T-helper 22 cell (primary cell): ENCODE data around the gene MYO18A.
"Not testable (repeated sequence)": the region's sequence is repeated elsewhere in the genome, so short reads cannot be mapped to it uniquely, and the experiment has no call there.

Experiments
- DNase-seq: peaks from one replicate; pipeline ENCODE4 v3.0.0-alpha.2; 2020; ENCODE audit warnings: low read depth

Gene MYO18A

DNA sequence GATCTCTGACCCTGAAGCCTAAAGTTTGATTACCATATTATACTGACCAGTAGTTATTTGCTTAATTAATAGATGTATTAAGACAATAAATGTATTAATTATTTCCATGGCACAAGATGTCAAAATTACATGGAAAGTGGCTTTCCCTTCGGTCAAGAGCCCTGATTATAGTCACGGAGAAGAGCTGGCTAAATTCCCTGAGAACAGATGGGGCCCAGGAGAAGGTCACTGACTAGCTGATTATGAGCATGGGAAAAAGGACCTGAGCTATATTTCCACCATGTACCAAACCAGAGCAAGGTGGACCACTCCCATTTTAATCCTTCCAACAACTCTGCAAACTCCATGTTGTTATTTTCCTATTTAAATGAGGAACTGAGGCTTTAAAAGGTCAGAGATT is 12.9 kb upstream of the MYO18A start:
- no peak for DNase-seq

GRCh38 chr17:29190592-29191207 is 10.5 kb upstream of the MYO18A start:
- DNase-seq, result no peak

DNA sequence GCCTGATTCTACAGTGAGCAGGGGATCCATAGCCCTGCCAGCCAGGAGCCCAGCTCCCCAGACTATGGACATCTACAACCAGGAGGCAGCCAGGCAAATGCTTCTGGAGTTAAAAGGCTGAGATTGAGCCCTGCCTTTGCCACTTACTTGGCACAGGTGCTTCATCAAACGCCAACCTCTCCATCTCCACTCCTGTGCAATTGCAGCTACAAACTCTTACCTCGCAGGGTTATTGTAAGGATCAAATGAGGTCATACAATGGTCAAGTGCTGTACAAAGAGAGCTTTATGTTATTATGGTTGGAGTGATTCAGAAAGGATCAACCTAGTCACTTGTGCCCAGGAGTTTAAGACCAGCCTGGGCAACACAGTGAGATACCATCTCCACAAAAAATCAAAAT is 9.8 kb upstream of the MYO18A start:
- no peak for DNase-seq

GRCh38 chr17:29189355-29189754 is 9.2 kb upstream of the MYO18A start:
- no peak for DNase-seq

- no peak for DNase-seq
These were observed 1.0 kb upstream of the MYO18A start for GRCh38 chr17:29181226-29181625.

GRCh38 chr17:29180788-29181160 is 576 bp upstream of the MYO18A start:
- no peak for DNase-seq

- no peak for DNase-seq
These were observed 765 bp downstream of the MYO18A start for GRCh38 chr17:29179232-29180033.

DNA sequence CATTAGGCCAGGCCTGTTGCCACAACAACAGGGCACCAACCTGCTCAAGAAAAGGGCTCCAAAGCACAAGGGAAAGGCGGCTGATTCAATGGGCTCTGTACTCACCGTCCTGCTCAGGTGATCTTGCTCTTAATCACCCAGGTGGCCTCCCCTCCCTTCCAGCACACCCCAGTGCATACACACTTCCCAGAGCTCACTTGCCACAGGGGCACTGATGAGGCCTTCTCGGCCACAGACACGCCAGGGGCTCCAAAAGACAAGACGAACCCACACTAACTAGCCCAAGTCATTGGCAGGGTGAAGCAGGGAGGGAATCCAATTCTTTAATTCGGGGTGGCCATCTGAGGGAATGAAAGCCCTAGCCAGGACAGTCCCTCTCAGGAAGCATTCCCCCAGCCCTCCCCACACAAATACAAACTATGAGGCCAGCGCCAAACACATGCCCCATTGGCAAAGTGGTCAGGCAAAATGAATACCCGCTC is 1.4 kb downstream of the MYO18A start:
- DNase-seq, result no peak

DNA sequence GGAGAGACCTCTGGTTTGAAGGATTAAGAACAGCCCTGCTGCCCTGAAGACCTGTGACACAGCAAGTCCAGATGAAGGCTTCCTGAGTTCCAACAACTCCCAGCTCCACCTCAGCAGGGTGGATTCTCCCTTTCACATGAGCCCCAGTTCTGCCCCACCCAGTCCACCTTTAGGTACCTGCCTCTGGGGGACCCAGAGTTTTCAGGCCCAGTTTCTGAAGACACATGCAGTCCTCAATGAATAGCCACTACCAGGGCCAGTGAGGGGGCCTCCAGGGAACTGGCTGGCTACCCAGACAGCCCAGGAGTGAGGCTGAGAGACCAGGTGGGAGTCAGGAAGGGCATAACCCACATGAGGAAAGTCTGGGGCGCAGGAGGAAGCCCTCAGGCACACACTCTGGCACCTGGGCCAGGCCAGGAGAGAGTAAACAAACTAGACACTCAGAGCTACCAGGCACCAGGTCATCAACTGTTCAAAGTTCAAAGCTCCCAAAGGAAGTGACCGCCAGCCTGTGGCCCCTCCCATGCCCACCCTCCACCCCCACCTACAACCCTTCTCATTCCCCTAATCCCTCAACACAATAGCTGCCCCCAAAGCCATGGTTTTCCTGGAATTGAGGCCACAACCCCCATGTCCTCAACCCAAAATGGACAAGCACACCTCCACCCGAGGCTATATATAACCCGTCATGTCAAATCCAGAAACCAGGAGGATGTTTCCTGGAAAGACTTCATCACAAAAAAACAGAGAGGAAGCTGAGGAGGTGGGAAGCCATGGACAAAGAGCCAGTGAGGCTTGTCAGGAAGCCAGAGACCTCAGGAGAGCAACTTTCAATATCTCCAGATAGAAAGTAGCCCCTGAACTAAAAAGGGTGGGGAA is 2.1 kb downstream of the MYO18A start:
- no peak for DNase-seq

- DNase-seq, result no peak
These were observed 2.7 kb downstream of the MYO18A start for GRCh38 chr17:29177541-29177870.

DNA sequence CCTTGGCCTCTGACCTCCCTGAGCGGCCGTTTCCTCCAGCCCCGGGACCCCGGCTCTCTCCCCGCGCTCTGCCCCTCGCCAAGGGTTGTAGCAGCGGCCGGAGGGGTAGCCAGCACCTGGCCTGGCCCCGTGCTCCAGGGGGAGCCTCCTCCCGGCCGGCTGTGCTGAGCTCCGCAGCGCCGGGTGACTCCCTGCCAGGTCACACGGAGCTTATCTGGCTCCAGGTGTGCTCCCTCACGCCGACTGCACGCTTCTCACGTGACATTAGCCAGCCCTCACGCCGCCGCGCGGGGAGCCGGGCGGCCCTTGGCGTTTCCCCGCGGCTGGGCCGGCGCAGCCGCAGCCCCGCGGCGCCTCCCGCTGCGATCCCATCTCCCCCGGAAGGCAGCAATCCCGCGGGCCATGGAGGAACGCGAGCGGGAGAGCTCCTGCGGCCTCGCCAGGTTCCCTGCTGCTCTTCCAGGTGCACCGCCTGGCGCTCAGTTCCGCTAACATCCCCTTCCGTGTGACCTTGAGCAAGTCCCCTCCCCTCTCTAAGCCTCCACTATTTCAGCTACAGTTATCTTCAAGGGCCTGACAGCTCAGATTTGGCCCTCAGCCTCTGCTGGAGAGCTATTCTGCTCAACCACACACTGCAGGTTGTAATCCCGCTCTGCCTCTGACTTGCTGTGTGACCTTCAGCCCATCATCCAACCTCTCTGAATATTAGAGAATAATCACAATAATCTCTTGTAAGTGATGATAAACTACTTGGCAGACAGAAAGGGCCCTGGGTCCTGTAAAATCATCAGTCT is 3.4 kb downstream of the MYO18A start:
- peak; percentile 47 for DNase-seq

- no peak for DNase-seq
These were observed 4.8 kb downstream of the MYO18A start for GRCh38 chr17:29175349-29175748.

GRCh38 chr17:29172589-29172988 is 7.6 kb downstream of the MYO18A start:
- DNase-seq, result no peak

- DNase-seq, result no peak
These were observed 9.5 kb downstream of the MYO18A start for GRCh38 chr17:29170682-29171081.

- DNase-seq, result no peak
These were observed 10.2 kb downstream of the MYO18A start for GRCh38 chr17:29169806-29170591.

DNA sequence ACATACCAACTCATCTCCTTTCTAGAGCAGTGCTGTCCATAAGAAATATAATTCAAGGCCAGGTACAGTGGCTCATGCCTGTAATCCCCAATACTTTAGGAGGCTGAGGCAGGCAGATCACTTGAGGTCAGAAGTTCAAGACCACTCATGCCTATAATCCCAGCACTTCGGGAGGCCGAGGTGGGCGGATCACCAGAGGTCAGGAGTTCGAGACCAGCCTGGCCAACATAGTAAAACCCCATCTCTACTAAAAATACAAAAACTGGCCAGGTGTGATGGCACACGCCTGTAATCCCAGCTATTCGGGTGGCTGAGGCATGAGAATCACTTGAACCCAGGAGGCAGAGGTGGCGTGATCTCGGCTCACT is 11.5 kb downstream of the MYO18A start:
- not testable (repeated sequence) for DNase-seq

DNA sequence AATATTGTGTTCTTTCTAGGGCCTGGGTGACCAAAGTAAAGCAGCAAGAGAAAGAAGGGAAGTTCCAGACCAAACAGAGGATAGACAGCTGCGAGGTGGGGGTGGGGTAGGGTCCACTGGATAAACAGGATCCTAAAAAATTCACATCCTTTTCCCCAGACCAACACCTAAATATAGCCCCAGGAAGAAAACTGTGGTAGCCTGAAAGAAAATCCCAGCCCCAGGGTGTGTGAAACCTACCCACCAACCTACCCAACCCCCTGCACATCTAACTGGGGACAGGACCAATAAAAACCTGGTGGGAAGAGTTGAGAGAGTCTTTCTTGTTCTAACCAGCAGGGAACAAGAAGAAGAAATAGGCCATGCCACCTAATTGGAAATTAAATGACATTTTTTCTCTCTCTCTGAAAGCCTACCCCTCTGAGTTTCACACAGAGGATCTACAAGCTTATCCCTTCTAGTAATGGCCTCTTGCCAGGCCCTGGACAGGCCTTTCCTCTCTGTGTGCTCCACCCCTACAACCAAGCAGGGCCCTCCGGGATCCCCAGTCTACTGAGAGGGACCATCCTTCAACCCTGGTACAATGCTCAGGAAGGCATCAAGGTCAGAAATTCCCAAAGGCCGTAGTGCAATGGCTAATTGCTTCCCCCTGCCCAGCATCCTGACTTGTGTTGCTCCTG is 12.0 kb downstream of the MYO18A start:
- no peak for DNase-seq

GRCh38 chr17:29167393-29168078 is 12.7 kb downstream of the MYO18A start:
- DNase-seq, result no peak

GRCh38 chr17:29166507-29166887 is 13.7 kb downstream of the MYO18A start:
- no peak for DNase-seq
